Measurements from ENCODE around the gene SCRN3.
A peak's percentile ranks its signal among the peaks of the same experiment; 100 is the strongest.
"Not testable (repeated sequence)": the region's sequence is repeated elsewhere in the genome, so short reads cannot be mapped to it uniquely, and the experiment has no call there.

The SCRN3 gene

GRCh38 chr2:174395284-174395968 is at the start of gene SCRN3:
SCRN3 (plus strand) TSS chr2:174395730; CDS start chr2:174398284, 2,554 bp downstream.
- H3K36me3 ChIP-seq (ENCODE audit: insufficient read depth, insufficient read length, low read length), result peaks cover 4% of the 10 kb centered on the region
- DNase-seq (ENCODE audit: low read depth, low spot score), result peak; percentile 63
- H3K9me3 ChIP-seq (ENCODE audit: insufficient read depth, low read length), result no peaks in the 10 kb centered on the region
- H3K4me3 ChIP-seq (ENCODE audit: insufficient read length, low read depth), result peak within 1 kb of the TSS; percentile 93
- no peaks in the 10 kb centered on the region for H3K27me3 ChIP-seq (ENCODE audit: insufficient read depth, insufficient read length)
- H3K4me1 ChIP-seq (ENCODE audit: insufficient read depth, insufficient read length), result no peaks in the 10 kb centered on the region
- peak within 1 kb of the TSS; percentile 87 for H3K9ac ChIP-seq (ENCODE audit: insufficient read length, low read depth)
- TF ChIP-seq SUZ12 (IDR thresholded peaks at IDR 0.05; ENCODE audit: extremely low read depth, insufficient read depth, insufficient read length) (no peak), YY1 (IDR thresholded peaks at IDR 0.05; ENCODE audit: insufficient read depth, insufficient read length) (no peak), ZNF274 (IDR thresholded peaks at IDR 0.05; ENCODE audit: low read depth, low read length) (no peak)

- Histone ChIP-seq H3K4me3 (ENCODE audit: insufficient read length, low read depth) (no peak overlapping the region), H3K4me1 (ENCODE audit: insufficient read depth, insufficient read length) (no peaks in the 10 kb centered on the region), H3K9ac (ENCODE audit: insufficient read length, low read depth) (no peak overlapping the region), H3K36me3 (ENCODE audit: insufficient read depth, insufficient read length, low read length) (peaks cover 8% of the 10 kb centered on the region), H3K27me3 (ENCODE audit: insufficient read depth, insufficient read length) (peaks cover 7% of the 10 kb centered on the region), H3K9me3 (ENCODE audit: insufficient read depth, low read length) (no peaks in the 10 kb centered on the region)
- TF ChIP-seq SUZ12 (IDR thresholded peaks at IDR 0.05; ENCODE audit: extremely low read depth, insufficient read depth, insufficient read length) (no peak), YY1 (IDR thresholded peaks at IDR 0.05; ENCODE audit: insufficient read depth, insufficient read length) (no peak)
- no peak for DNase-seq (ENCODE audit: low read depth, low spot score)
Observed at GRCh38 chr2:174350018-174350417, 45.5 kb upstream of the SCRN3 start.

- Histone ChIP-seq H3K36me3 (ENCODE audit: insufficient read depth, insufficient read length, low read length) (peaks cover 8% of the 10 kb centered on the region), H3K4me3 (ENCODE audit: insufficient read length, low read depth) (no peak overlapping the region), H3K9me3 (ENCODE audit: insufficient read depth, low read length) (no peaks in the 10 kb centered on the region), H3K9ac (ENCODE audit: insufficient read length, low read depth) (no peak overlapping the region), H3K27me3 (ENCODE audit: insufficient read depth, insufficient read length) (peaks cover under 1% of the 10 kb centered on the region), H3K4me1 (ENCODE audit: insufficient read depth, insufficient read length) (no peaks in the 10 kb centered on the region)
- DNase-seq (ENCODE audit: low read depth, low spot score), result no peak
- TF ChIP-seq YY1 (IDR thresholded peaks at IDR 0.05; ENCODE audit: insufficient read depth, insufficient read length) (no peak), SUZ12 (IDR thresholded peaks at IDR 0.05; ENCODE audit: extremely low read depth, insufficient read depth, insufficient read length) (no peak), ZNF274 (IDR thresholded peaks at IDR 0.05; ENCODE audit: low read depth, low read length) (no peak)
Observed at GRCh38 chr2:174350593-174351181, 44.8 kb upstream of the SCRN3 start.

- TF ChIP-seq YY1 (IDR thresholded peaks at IDR 0.05; ENCODE audit: insufficient read depth, insufficient read length), result no peak
- no peak for TF ChIP-seq ZNF274 (IDR thresholded peaks at IDR 0.05; ENCODE audit: low read depth, low read length)
- TF ChIP-seq SUZ12 (IDR thresholded peaks at IDR 0.05; ENCODE audit: extremely low read depth, insufficient read depth, insufficient read length), result no peak
- H3K4me3 ChIP-seq (ENCODE audit: insufficient read length, low read depth), result no peak overlapping the region
- H3K9me3 ChIP-seq (ENCODE audit: insufficient read depth, low read length), result no peaks in the 10 kb centered on the region
- no peaks in the 10 kb centered on the region for H3K4me1 ChIP-seq (ENCODE audit: insufficient read depth, insufficient read length)
- H3K27me3 ChIP-seq (ENCODE audit: insufficient read depth, insufficient read length), result no peaks in the 10 kb centered on the region
- no peak overlapping the region for H3K9ac ChIP-seq (ENCODE audit: insufficient read length, low read depth)
- H3K36me3 ChIP-seq (ENCODE audit: insufficient read depth, insufficient read length, low read length), result peaks cover 8% of the 10 kb centered on the region
- no peak for DNase-seq (ENCODE audit: low read depth, low spot score)
Observed at GRCh38 chr2:174353004-174353403, 42.5 kb upstream of the SCRN3 start.

GRCh38 chr2:174356347-174356746 is 39.2 kb upstream of the SCRN3 start:
- Histone ChIP-seq H3K4me1 (ENCODE audit: insufficient read depth, insufficient read length) (no peaks in the 10 kb centered on the region), H3K9me3 (ENCODE audit: insufficient read depth, low read length) (no peaks in the 10 kb centered on the region), H3K9ac (ENCODE audit: insufficient read length, low read depth) (no peak overlapping the region)

GRCh38 chr2:174359663-174360062 is 35.9 kb upstream of the SCRN3 start:
- not testable (repeated sequence) for H3K4me1 ChIP-seq (ENCODE audit: insufficient read depth, insufficient read length)
- peaks cover 14% of the 10 kb centered on the region; the same call in 1 of the 2 replicates for H3K9me3 ChIP-seq (ENCODE audit: insufficient read depth, low read length)

More at GRCh38 chr2:174356347-174356746, 39.2 kb upstream of the SCRN3 start:
- no peak overlapping the region for H3K4me3 ChIP-seq (ENCODE audit: insufficient read length, low read depth)
- DNase-seq (ENCODE audit: low read depth, low spot score), result no peak
- no peaks in the 10 kb centered on the region for H3K36me3 ChIP-seq (ENCODE audit: insufficient read depth, insufficient read length, low read length)
- TF ChIP-seq SUZ12 (IDR thresholded peaks at IDR 0.05; ENCODE audit: extremely low read depth, insufficient read depth, insufficient read length), result no peak
- TF ChIP-seq ZNF274 (IDR thresholded peaks at IDR 0.05; ENCODE audit: low read depth, low read length), result no peak
- TF ChIP-seq YY1 (IDR thresholded peaks at IDR 0.05; ENCODE audit: insufficient read depth, insufficient read length), result no peak
- no peaks in the 10 kb centered on the region for H3K27me3 ChIP-seq (ENCODE audit: insufficient read depth, insufficient read length)

GRCh38 chr2:174362949-174363348 is 32.6 kb upstream of the SCRN3 start:
- no peak for TF ChIP-seq ZNF274 (IDR thresholded peaks at IDR 0.05; ENCODE audit: low read depth, low read length)
- no peak for TF ChIP-seq YY1 (IDR thresholded peaks at IDR 0.05; ENCODE audit: insufficient read depth, insufficient read length)
- TF ChIP-seq SUZ12 (IDR thresholded peaks at IDR 0.05; ENCODE audit: extremely low read depth, insufficient read depth, insufficient read length), result no peak
- Histone ChIP-seq H3K9ac (ENCODE audit: insufficient read length, low read depth) (no peak overlapping the region), H3K4me3 (ENCODE audit: insufficient read length, low read depth) (no peak overlapping the region), H3K27me3 (ENCODE audit: insufficient read depth, insufficient read length) (no peaks in the 10 kb centered on the region), H3K9me3 (ENCODE audit: insufficient read depth, low read length) (peaks cover 30% of the 10 kb centered on the region), H3K4me1 (ENCODE audit: insufficient read depth, insufficient read length) (no peaks in the 10 kb centered on the region), H3K36me3 (ENCODE audit: insufficient read depth, insufficient read length, low read length) (peaks cover 5% of the 10 kb centered on the region)
- no peak for DNase-seq (ENCODE audit: low read depth, low spot score)

More at GRCh38 chr2:174359663-174360062, 35.9 kb upstream of the SCRN3 start:
- H3K9ac ChIP-seq (ENCODE audit: insufficient read length, low read depth); DNase-seq (ENCODE audit: low read depth, low spot score); H3K27me3 ChIP-seq (ENCODE audit: insufficient read depth, insufficient read length); H3K36me3 ChIP-seq (ENCODE audit: insufficient read depth, insufficient read length, low read length); H3K4me3 ChIP-seq (ENCODE audit: insufficient read length, low read depth): not testable (repeated sequence)

GRCh38 chr2:174363492-174364225 is 31.9 kb upstream of the SCRN3 start:
- not testable (repeated sequence) for H3K9ac ChIP-seq (ENCODE audit: insufficient read length, low read depth); H3K4me1 ChIP-seq (ENCODE audit: insufficient read depth, insufficient read length); DNase-seq (ENCODE audit: low read depth, low spot score); H3K4me3 ChIP-seq (ENCODE audit: insufficient read length, low read depth); H3K36me3 ChIP-seq (ENCODE audit: insufficient read depth, insufficient read length, low read length); H3K27me3 ChIP-seq (ENCODE audit: insufficient read depth, insufficient read length)
- H3K9me3 ChIP-seq (ENCODE audit: insufficient read depth, low read length), result peaks cover 30% of the 10 kb centered on the region

Measured in NT2/D1 (cell line).